ENCODE measurements around the gene EFCAB11. TPM values are rescaled to one million over a fixed set of nuclear protein-coding genes. Genes with fewer than 3 reads are reported as not detected.

The EFCAB11 gene
- total RNA-seq, 1 donor from 2014 or later, result 3.7 TPM

DNA sequence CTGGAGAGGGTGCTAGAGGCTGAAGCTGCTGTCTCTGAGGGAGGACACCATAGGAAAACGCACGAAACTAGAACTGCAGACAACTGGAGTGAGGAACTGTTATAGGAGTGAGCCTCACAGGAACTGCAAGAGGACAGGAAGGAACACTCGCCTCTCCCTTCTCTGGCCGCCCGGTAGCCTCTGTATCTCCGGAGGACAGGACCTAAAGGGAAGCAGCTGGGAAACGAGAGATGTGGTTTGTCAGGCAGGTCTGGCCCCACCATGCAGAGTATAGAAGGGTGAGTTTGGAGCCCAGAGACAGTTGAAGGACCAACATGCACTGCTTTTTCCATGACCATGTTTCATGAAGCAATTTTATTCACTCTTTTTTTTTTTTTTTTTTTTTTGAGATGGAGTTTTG is 127.3 kb downstream of the EFCAB11 start:
- no peak for DNase-seq (ENCODE audit: low read depth)

DNA sequence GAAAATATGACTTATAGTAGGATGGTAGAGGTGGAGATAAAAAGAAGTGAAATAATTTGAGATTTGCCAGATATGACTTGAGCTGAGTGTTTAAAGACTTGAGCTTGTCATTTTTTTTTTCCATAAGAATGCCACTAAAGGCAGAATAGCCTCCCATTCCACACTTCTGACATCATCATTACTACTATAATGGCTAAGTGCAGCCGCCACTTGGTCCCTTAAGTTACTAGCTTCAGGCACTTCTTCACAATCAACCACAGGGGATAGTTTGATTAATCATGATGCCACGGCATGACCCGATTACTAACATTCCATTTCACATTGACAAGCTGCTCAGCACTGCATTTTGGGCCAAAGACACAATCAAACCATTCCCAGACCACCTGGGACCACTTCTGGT is 127.9 kb downstream of the EFCAB11 start:
- no peak for DNase-seq (ENCODE audit: low read depth)

DNA sequence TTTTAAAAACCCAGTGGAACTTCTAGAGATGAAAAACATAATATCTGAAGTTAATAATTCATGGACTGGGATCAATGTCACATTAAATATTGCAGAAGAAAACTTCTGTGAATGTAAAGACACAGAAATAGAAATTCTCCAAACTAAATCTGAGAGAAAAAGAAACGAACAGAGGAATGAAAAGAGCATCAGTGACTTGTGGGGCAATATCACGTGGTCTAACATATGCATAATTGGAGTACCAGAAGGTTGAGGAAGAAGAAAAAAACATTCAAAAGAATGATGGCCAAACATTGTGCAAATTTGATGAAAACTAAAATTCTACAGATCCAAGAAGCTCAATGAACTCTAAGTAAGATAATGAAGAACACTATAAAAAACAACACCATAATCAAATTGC is 130.8 kb downstream of the EFCAB11 start:
- no peak for DNase-seq (ENCODE audit: low read depth)

DNA sequence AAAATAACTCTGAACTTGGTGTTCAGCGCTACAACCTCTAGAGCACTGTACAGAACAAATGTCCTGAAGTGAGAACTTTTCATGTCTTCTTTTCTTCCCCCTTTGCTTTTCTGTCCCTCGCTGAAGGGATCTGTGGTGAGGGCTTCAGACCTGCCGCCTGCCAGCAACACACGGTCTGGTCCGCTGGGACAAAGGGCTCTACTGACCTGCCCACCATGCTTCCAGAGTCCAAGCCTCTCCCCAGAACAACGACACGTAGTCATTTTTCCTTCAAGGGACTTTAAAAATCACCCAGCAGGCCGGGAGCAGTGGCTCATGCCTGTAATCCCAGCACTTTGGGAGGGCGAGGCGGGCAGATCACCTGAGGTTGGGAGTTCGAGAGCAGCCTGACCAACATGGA is 140.4 kb downstream of the EFCAB11 start:
- DNase-seq (ENCODE audit: low read depth), result no peak

DNA sequence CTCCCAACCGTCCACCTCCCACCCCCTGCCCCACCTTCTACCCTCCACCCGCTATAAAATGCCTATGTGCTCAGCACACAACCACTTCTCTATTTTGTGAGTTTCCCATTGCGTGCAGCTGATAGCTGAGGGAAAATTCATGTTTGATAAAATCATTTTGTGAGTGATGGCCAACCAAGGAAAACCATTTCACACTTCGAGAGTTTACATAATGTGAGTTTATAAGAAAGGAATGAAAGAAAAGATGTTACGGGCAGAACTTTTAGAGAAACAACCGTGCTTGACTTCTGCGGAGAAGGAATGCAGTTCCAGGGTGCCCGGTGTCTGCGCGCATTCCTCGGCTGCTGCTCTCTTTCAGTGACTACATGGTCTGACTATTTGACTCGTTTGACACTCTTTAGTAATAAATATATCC is 140.9 kb downstream of the EFCAB11 start:
- peak; percentile 64 for DNase-seq (ENCODE audit: low read depth)

DNA sequence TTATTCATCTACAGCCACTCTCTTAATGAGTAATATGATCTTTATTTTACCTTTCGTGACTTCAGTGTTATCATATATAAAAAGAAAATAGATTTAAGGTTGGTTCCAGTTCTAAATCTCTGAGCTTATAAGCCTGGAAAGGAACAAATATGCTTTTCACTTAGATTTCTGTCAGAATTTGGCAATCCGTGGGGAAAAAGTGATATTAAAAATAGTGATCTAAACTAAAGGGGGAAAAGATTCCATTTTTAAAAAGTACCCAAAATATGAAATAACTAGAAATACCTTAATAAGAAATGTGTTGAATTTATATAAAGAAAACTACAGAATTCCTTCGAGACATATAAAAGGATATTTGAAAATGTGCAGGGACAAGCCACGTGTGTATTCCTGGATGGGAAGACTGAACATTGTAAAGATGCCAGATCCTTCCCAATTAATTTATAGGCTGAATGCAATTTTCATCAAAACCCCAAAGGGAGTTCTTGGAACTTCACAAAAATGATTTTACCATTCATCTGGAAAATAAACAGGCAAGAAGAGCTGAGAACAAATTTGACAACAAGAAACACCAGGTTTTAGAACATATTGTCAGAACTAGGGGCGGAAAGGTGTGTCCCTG is 142.5 kb downstream of the EFCAB11 start:
- DNase-seq (ENCODE audit: low read depth), result no peak

DNA sequence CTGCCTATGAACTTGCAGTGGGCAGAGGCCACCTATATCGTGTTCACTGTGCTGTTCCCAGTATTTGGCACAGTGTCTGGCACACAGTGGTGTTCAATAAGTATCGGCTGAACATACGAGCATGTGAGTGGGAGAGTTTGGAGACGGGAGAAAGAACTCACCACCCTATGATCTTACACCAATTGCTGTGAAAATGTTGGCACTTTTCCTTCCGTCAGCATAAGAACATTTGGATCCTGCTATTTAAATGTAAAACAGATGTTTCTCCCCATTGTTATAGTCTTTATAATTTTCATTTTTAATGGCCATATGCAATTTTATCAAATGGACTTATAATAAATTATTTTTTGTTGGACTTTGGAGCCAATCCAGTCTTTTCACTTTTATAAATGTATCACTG is 144.4 kb downstream of the EFCAB11 start:
- no peak for DNase-seq (ENCODE audit: low read depth)

DNA sequence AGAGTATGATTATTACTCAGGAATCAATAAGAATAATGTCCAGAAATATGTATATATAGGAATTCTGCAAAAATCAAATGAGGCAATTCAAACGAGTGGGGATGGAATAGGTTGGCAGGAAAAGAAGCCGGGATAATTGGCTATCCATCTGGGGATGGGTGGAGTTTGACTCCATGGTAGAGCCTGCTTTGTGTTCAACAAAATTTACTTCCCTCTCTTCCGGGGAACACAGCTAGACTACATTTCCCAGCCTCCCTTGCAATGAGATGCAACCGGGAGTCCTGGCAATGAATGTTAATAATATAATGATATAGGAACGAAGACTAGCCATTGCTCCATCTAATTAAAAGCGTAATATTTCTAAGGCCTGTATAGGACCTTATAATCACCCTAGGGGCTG is 146.6 kb downstream of the EFCAB11 start:
- DNase-seq (ENCODE audit: low read depth), result no peak

DNA sequence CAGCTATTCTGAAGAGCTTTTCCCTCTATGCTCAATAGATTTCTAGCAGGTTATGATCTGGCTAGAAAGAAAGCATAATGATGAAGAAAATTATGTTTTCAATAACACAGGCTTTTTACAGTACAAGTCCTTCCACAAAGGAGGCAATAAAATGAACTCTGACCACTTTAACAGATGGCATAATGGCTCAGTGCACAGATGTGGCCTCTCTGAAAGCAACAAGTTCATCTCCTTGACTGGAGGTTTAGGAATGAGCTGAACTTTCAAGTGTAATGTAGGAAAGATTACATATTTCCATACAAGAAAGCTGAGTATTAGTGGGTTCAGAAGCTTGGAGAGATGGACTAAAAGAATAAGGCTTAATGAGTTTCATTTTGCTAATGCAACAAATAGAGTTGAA is 147.4 kb downstream of the EFCAB11 start:
- DNase-seq (ENCODE audit: low read depth), result peak; percentile 37

DNA sequence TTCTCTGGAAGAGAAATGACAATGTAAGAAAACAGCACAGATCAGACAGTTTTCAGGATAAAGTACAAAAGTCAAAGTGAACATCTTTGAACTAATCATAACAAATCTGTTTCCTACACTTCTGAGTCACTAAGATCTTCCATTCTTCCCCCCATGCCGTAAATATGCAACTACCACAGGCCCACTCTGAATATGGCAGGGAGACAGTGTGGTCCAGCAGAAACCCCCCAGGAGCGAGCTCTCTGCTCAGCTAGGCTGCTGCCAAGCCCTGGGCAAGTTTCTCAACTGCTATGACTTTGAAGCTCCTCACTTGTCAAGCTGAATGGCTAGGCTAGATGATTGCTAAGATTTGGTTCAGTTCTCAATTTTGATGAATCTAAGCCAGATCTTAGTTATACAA is 148.1 kb downstream of the EFCAB11 start:
- no peak for DNase-seq (ENCODE audit: low read depth)

DNA sequence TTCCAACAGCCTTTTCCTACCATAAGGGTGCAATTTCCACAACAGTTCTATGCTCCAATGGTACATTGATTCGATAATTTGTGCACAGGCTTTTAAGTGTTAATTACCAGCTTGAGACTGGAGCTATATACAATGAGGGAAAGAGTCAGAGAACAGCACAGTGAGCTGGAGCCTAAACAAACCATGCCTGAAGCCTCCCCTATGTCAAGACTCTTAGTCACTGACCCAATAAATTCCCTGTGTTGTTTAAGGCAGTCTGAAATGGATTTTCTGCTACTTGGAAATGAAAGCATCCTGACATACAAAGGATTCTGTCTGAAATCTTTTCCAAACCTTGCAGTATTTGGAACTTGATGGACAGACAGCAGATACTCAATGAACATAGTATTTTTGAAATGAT is 149.0 kb downstream of the EFCAB11 start:
- DNase-seq (ENCODE audit: low read depth), result no peak

DNA sequence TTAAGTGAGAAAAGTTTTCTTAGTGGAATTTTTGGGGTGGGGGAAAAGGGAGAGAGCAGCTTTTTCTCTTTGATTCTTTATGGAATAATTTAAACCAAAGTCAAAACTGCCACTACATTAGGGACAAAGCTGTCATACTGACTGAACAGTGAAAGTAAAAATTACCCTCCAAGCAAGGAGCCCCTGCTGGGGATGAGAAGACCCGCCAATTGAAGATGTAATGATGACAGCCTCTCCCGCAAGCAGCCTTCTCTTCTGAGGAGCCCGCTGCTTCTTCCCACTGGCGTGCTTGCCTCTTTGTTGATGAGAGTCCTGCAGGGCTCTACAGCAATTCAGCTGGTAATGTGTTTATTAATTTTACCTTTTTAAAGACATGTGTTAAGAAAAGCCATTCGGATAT is 151.0 kb downstream of the EFCAB11 start:
- DNase-seq (ENCODE audit: low read depth), result no peak

DNA sequence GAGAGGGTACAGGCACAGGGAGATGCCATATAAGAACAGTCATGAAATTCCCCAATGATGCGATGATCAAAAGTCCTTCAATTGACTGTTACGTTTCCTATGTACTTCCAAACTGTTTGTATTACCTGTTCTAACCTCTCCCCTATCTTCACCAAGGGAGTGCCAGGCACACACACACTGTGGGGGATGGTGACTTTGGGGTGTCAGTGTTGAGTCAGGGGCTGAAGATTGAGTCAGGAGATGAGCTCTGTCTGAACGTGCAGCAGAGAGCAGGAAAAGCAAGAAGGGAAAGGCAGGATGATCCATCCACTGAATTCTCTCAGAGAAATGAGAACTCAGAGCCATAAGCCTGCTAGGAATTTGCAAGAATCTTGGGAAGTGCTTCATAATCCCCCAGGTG is 153.4 kb downstream of the EFCAB11 start:
- no peak for DNase-seq (ENCODE audit: low read depth)

DNA sequence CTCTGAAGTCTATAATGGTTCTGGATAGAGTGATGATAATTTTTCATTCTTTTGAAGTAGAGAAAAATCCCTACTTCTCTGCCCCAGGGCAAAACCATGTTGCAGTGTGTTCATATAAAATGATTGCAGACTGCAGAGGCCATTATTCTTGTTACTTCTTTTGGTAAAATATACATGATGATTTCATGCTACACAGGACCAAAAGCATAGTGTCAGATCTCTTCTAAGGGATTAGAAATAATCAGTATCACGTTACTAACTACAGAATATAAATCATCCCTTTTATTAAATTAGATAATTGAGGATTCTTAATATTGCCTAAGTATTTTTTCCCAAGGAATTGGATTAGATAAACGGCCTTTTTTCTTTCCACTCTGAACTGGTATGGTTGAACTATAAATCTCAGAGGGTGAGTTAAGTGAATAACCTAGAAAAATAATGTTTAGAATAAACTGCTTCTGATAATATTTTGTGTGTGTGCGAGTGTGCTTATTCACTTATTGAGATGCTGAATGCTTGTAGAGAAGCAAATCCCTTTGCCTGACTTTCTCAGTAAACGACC is 156.2 kb downstream of the EFCAB11 start:
- DNase-seq (ENCODE audit: low read depth), result no peak

DNA sequence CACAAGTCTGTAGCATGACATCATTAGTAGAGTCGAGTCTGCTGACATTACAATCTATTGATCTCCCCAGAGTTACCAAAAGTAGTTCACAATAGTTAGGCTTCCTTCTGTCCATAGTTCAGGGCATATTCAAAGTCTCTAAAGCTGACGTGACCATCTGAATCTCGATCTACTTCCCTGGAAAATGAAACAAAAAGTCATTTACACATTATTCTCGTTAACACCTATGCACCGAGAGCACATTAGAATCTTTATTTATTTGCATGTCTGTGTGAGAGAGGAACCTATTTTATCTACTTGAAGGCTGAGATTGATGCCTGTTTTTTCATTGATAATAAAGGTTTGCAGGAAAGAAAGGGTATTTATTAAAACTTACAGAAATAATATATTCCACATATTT is 157.4 kb downstream of the EFCAB11 start:
- DNase-seq (ENCODE audit: low read depth), result no peak

DNA sequence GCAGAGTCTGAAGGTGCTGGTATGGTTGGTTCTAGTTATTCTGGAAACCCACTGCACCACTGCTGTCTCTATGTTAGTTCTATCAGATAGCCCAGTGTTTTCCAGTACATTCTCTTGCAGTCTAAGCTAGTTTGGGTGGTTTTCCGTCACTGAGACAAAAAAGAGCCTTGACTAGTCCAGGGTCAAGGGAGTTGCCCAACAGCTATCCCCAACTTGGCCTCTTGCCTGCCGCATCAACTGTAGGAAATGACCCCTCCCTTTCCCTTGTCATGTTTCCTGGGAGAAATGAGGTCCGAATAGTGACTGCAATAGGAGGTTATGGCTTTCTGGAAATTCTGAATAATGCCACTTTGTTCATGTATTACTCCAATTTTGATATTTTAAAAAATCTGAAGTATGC is 160.4 kb downstream of the EFCAB11 start:
- DNase-seq (ENCODE audit: low read depth), result no peak

DNA sequence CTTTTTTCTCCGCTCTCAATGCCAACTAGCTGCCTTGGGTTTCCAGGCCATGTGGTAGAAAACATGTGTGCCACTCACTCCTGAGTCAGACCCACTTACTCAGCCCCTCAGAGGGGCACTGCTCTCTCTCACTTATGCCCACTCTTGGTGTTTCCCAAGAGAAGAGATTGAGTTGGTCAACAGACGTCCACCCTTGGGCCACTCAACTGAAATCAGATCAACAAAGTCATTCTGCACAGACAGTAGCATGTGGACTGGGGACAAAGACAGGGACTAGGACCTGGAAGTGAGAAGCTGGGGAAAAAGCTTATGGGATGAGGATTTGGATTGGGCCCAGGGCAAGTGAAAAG is 161.2 kb downstream of the EFCAB11 start:
- DNase-seq (ENCODE audit: low read depth), result no peak

DNA sequence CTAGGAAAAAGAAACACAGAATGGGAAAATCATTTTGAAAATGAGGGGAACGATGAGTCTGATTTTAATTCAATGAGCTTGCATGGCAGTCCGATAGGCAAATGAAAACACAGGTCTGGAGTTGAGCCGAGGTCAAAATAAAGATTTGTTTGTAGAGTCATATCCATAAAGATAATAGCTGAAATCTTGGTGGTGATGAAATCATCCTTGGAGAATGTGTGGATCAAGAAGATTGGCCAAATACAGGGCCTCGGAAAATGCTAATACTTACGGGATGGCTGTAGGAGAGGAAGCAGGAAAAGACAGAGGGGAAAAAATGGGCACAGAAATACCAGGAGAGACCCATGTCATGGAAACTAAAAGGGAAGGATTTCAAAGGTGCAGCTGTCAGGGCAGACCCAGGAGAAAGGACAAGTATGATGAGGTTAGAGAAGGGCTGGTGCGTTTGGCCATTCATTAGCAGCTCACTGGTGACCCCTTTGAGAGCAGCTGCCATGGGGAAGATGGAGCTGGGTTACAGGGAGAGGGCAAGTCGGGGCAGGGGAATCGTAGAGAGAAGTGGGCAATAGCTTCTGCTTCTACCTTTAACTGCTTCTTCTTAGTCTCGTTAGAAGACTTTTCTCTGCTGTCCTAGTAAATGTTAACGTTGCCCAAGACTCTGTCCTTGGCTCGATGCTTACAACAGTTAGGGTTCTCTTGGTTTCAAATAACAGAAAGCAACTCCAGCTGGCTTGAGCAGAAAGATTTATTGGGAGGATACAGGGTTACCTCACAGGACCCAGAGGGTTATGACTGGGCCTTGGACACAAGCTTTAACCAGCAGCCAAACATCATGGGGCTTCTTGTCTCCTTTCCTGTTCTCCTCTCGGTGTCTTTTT is 161.8 kb downstream of the EFCAB11 start:
- peak; percentile 58 for DNase-seq (ENCODE audit: low read depth)

DNA sequence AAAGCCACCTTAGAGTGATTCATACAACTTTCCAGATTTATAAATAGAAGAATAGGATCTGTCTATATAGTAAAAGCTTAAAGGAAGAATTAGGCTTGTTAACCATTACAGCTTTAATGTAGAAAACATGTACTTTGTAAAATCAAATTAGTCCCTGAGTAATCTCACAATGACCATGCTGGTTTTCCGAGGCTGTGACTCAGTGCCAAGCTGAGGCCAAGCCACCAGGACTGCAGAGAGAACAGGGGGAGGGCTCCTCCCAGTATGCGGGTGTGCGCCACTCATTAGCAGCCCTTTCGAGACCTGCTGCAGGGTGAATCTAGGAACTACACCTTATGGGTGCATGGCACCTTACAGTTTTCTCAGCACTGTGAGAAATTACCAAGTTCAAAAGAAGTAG is 167.0 kb downstream of the EFCAB11 start:
- peak; percentile 42 for DNase-seq (ENCODE audit: low read depth)

DNA sequence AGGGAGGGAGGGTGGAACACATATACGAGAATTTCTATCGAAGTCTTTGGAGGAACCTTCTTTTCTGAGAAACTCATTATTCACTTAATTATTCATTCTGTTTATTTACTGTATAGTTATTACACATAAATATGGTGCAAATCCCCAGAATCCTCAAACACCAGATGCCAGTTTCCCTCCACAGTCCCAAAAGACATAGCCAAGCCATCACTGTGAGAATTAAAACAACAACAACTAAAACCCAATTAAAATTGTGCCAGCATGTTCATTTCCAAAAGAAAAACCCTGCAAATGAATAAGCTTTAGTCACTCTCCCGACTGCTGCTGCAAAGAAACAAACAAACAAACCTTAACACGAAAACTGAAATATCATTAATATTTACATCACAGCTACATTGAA is 173.5 kb downstream of the EFCAB11 start:
- DNase-seq (ENCODE audit: low read depth), result no peak

DNA sequence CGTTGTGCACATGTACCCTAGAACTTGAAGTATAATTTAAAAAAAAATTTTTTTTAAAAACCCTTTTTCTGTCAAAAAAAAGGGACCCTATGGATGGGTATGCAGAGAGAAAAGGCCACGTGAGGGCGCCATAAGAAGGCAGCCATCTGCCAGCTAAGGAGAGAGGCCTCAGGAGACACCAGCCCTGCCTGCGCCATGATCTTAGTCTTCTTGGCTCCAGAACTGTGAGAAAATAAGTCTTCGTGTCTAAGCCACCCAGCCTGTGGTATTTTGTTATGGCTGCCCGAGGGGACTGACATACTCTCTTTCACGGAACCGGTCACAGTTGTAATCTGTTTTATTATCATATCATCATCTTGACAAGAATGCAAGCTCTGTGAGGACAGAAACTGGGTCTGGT is 174.8 kb downstream of the EFCAB11 start:
- no peak for DNase-seq (ENCODE audit: low read depth)

DNA sequence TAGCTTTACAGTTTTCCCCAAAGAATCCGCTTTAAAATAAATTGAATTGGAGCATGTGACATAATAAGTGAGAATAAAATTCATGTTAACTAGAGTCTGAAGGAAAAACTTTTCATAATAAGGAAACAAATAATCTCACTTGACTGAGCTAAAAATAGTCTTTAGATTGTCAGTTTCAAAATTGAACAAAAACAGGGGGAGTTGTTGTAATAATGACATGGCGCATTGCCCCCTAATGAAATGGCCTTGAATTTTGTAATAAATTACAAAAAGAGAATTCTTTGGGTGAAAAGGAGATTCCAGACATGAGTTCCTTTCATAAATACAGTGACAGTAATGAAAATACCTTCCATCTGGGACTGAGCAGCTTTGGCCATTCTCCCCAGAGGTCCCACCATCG is 178.6 kb downstream of the EFCAB11 start:
- no peak for DNase-seq (ENCODE audit: low read depth)

DNA sequence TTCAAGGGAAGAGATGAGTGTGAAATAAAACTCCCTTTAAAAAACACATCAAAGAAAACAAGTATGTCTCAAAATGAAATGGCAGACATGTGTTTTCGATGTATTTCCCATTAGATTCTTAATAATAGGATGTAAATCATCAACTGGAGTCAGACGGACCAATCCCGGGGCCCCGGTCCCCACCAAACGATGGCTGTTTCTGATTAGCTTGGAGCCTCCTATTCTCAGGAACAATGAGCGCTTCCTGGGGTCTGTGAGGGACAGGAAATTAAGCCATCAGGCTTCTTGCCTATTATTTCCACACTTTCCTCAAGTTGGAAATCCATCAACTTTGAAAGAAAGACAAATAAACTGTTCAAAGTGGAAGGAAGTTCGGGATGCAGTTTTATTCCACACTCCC is 179.4 kb downstream of the EFCAB11 start:
- DNase-seq (ENCODE audit: low read depth), result no peak

Data from myocyte (in vitro differentiated cells).